Measurements from ENCODE around the gene MRLN.

Gene MRLN

DNA sequence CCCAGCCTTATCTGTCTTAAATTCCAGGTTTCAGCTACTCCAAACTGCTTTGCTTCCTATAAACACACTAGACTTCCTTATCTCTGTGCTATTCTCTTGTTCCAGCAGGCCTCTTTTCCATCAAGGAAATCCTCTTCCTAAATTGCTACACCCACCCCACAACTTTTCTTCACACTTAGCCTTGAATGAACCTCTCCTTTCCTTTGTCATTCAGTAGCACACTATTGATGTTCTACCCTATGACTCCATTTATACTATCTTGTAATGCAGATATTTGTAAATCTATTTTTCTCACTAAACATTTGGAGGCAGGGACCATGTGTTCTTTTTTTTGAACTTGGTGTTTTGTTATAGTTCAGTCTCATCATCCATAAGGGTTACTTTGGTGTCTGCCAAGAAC lies 47.3 kb downstream of the MRLN start:
- no peak for DNase-seq (ENCODE audit: low spot score)

DNA sequence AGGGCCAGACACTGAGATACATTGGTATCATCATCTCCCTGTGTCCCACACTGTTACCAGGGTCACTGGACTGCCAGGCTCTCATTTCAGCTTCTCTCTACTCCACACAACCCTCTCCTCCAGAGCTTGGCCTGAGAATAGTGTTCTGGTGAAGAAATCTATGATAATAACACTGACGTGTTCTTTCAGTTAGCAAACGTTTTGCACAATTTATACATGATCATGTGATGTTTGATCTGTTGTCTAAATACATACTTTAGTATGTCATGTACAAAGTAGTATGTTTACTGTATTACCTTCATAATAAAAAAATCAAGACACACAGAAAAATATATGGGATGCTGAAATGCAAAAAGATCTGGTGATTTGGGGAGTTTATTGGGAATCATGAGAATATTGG lies 48.6 kb downstream of the MRLN start:
- DNase-seq (ENCODE audit: low spot score): no peak

DNA sequence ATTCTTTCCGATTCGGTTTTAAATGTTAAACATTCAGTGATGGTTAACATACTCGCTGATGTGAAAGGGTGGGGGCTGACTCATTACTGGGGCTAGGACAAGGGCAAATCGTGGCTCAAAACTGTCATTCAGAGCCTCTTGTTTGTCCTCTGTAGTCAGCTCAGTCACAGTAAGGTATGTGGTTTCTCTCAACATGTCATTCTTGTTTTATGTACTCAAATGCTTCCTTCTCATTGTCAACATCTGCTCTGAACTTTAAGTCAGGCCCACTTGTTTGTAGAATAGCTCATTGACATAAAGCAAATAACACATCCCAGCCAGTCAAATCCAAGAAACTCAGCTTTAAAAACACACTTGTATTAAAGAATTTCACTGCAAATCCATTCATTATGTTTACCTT lies 50.9 kb downstream of the MRLN start:
- DNase-seq (ENCODE audit: low spot score): no peak

DNA sequence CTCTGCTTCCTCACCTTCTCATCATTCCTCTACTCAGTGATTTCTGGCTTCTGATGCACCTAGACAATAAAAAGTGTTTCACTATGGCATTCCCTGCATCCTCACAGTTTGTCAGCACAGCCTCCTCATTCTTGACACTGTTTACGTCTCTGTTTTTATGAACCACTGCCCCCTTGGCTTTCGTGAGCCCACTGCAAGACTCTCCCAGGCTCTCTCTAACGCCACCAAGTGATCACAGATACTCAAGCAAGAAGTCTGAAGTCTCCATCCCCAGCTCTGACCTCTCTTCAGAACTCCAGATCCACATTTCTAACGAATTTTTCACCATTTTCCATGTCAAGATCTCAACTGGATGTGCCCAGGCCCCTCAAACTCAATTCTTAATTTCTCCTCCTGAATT lies 52.5 kb downstream of the MRLN start:
- no peak for DNase-seq (ENCODE audit: low spot score)

DNA sequence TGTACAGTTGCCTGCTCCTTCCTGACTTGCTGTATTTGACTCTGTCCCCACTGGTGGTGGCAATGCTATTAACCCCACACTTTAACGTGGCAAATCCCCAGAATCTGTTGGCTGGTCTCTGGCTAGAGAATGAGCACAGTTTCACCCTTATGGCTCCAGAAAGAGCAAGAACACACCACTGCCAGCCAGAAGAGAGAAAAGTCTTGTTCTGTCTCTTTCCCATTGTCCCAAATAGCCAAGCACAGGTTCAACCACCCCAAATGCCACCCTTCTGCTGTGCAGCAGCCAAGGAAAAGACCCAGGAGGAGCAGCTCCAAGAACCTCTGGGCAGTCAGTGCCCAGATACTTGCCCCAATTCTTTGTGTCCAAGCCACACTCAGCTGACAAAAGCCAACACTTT lies 54.9 kb downstream of the MRLN start:
- no peak for DNase-seq (ENCODE audit: low spot score)

DNA sequence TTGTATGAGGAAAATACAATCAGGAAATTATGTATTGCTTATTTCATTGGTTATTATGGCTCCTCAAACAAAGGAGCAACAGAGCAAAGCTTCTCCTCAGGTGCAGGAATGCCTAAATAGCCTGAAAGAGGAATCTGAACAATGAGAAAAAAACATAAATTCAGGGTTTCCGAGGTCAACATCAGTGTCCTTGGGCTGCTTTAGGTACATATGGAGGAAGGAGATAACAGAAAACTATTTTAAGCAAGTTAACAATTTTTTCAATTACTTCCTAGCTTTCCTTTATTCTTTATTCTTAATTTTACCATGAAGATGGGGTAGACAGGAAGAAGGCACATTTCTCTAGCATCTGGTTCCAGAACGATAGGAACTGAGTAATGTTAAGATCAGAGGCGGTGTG lies 57.6 kb downstream of the MRLN start:
- no peak for DNase-seq (ENCODE audit: low spot score)

DNA sequence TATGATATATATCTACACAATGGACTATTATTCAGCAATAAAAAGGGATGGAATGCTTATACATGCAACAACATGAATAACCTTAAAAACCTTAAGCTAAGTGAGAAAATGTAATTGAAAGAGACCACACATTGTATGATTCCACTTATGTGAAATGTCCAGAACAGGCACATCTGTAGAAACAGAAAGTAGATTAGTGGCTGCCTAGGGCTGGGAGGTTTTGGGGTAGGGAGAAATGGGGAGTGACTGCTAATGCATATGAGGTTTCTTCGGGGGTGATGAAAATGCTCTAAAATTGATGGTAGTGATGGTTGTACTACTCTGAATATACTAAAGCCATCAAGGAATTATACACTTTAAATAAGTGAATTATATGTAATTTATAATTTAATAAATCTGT lies 58.3 kb downstream of the MRLN start:
- DNase-seq (ENCODE audit: low spot score): no peak

DNA sequence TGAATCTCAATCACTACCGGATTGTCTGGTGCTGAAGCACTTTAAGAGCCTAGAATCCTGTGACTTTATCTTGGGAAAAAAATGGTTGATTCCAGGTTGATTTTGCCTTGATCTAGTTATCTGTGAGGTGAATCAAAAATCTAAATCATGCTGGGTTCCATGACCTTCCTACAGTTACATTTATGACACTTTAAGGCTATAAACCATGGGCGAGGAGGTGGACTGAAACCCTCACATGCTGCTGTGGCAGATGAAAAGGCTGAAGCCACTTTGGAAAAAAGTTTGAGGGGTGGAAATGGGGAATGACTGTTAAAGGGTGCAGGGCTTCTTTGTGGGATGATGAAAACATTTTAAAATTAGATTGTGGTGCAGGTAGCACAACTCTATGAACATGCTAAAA lies 61.1 kb downstream of the MRLN start:
- DNase-seq (ENCODE audit: low spot score): no peak

DNA sequence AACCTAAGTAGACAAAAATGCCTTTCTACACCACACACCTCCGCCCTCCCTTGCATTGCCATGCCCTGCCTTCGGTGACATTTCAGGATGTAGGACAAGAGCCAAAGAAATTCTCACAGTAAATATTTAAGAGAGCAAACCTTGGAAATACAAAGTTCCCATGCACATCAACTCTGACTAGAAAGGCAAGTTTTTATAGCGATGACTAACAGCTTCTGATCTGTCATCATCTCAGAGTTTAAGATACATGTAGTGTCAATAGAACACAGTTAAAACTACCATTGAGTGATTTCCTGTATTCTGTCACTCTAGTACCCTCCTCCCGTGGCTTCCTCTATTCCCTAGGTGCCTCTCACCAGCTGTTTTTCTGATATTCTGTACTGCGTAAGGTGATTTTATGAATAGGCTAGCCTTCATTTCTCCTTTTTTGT lies 64.3 kb downstream of the MRLN start:
- DNase-seq (ENCODE audit: low spot score): no peak

DNA sequence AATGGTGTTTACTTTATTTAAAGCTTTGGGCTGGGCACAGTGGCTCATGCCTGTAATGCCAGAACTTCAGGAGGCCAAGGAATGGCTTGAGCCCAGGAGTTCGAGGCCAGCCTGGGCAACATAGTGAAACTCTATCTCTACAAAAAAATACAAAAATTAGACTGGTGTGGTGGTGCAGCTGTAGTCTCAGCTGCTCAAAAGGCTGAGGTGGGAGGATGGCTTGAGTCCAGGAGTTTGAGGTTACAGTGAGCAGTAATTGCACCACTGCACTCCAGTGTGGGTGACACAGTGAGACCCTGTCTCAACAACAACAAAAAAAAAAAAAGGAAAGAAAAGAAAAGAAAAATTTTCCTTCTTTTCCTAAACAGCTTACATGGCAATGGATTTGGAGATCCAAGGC lies 65.6 kb downstream of the MRLN start:
- no peak for DNase-seq (ENCODE audit: low spot score)
